Adipocyte (in vitro differentiated cells): ENCODE measurements around the gene SFSWAP.
A peak's percentile ranks its signal among the peaks of the same experiment; 100 is the strongest.

Experiments
- DNase-seq: peaks from one replicate; pipeline ENCODE4 v3.0.0-alpha.2; 2015; ENCODE audit warnings: low read depth
- H3K27me3 ChIP-seq: replicated peaks from 2 replicates; pipeline ENCODE4 v1.7.0; 2013; ENCODE audit warnings: mild to moderate bottlenecking, low read length, moderate library complexity; ENCODE audit not compliant: control insufficient read depth, insufficient read depth
- H3K36me3 ChIP-seq: 2 replicates; pipeline ENCODE4 v1.7.0; 2013; ENCODE audit warnings: low read length, mild to moderate bottlenecking, moderate library complexity; ENCODE audit not compliant: control insufficient read depth, insufficient read depth, severe bottlenecking
- H3K4me1 ChIP-seq: 2 replicates; pipeline ENCODE4 v1.7.0; 2013; ENCODE audit warnings: mild to moderate bottlenecking, low read length, moderate library complexity; ENCODE audit not compliant: control insufficient read depth, insufficient read depth
- H3K4me3 ChIP-seq: 2 replicates; pipeline ENCODE4 v1.7.0; 2013; ENCODE audit warnings: mild to moderate bottlenecking, low read length, moderate library complexity
- H3K9ac ChIP-seq: 2 replicates; pipeline ENCODE4 v1.7.0; 2013; ENCODE audit warnings: mild to moderate bottlenecking, low read length, moderate library complexity
- H3K9me3 ChIP-seq: 2 replicates; pipeline ENCODE4 v1.7.0; 2013; ENCODE audit warnings: mild to moderate bottlenecking, low read length, moderate library complexity; ENCODE audit not compliant: control insufficient read depth

SFSWAP gene

DNA sequence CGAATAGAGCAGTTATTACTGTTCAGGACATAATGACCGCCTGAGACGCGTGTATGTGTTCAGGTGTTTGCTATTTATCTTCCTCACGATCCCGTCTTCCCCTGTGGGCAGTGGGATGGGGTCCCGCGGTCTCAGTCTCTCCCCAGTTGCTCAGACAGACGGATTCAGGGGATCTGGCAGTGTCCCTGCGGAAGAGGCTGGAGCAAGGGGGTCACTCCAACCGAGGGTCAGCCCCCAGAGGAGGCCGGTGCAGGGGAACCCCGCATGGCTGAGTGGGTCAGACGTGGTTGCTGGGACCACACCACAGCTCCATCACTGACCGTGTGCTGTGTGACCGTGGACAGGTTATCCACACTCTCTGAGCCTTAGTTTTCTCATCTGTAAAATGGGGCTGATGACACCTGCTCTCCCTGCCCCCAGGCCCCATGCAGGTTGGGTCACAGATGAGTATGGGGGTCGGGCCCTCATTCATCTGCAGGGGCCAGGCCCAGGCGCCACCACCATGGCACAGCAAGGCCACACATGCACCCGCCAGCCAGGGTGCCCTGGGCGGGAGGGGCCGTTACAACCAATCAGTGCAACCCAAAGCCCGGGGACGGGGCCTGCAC is 122.5 kb downstream of the SFSWAP start:
- H3K4me3 ChIP-seq = no peak overlapping the region
- DNase-seq = no peak

DNA sequence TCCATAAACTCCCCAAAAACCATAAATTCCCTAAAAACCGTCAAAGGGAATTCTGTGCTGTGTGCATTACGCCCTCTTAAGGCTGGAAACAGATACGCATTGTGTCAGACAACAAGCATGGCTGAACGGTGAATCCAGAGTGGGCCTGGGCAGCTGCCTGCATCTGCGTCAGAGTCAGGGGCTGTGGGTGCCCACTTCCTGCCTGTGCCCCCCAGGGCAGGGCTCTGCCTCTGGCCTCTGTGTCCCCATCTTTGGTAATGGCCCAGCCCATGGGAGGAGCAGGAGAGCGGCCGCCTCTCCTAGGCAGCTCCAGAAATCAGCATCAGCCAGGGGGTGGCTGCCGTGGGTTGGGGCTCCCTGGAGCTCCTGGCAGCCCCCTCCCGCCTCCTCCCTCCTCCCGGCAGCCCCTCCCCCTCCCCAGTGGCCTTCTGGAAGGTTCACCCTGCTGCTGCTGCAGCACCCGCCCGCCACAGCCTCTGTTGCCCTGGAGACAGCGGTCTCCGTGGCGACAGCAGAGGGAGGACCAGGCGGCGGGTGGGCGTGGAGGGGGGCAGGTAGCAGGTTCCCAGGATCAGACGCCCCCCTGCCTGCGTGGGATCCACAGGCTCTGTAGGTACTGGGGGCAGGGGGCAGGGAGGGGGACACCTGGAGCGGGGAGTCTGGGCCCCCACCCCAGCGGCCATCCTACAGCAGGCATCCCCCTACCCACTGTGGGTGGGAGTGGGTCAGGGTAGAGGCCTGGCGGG is 123.2 kb downstream of the SFSWAP start:
- Histone ChIP-seq H3K4me1 (peaks cover 22% of the 10 kb centered on the region), H3K9ac (no peak overlapping the region), H3K9me3 (no peaks in the 10 kb centered on the region), H3K27me3 (no peaks in the 10 kb centered on the region), H3K36me3 (no peaks in the 10 kb centered on the region), H3K4me3 (no peak overlapping the region)
- peak; percentile 27 for DNase-seq

More for the DNA sequence above, 122.5 kb downstream of the SFSWAP start:
- Histone ChIP-seq H3K9me3 (no peaks in the 10 kb centered on the region), H3K27me3 (no peaks in the 10 kb centered on the region), H3K4me1 (peaks cover 24% of the 10 kb centered on the region), H3K9ac (no peak overlapping the region), H3K36me3 (no peaks in the 10 kb centered on the region)

DNA sequence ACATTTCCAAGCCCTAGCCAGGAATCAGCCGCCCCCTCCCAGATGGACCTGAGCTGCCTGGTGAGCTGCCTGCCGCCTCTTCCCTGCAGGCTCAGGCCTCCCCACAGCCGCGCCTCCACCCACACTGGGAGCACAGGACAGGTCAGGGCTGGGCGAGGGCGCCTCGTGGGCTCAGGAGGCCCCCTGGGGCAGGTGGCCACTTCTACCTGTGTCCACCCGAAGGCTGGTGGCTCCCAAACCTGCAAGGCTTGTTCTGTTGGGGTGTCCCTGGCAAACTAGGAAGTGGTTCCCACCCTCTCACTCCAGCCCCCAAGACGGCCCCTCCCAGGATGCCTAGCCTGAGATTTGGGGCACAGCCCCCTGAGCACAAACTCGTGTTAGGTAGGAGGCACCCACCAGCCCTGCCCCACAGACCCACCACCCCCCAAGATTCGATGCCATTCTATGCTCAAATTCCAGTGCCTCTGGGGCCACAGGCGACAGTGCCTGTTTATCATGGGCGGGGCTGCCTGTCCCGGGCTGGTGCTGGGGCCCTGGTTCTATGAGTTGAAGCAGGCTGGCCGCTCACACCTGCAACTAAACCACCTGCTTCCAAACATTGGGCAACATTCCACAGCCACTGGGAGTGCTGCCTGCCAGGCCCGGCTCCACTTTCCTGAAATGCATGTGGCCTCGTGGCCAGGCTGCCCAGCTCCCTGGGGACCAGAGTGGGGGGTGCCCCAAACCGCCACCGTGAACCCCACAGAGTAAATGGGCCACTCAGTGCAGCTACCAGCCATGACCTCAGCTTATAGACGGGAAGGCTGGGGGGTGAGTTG is 124.1 kb downstream of the SFSWAP start:
- H3K4me3 ChIP-seq = no peak overlapping the region
- H3K4me1 ChIP-seq = peaks cover 12% of the 10 kb centered on the region
- no peaks in the 10 kb centered on the region for H3K36me3 ChIP-seq
- no peak overlapping the region for H3K9ac ChIP-seq
- no peaks in the 10 kb centered on the region for H3K27me3 ChIP-seq
- H3K9me3 ChIP-seq = no peaks in the 10 kb centered on the region
- no peak for DNase-seq

DNA sequence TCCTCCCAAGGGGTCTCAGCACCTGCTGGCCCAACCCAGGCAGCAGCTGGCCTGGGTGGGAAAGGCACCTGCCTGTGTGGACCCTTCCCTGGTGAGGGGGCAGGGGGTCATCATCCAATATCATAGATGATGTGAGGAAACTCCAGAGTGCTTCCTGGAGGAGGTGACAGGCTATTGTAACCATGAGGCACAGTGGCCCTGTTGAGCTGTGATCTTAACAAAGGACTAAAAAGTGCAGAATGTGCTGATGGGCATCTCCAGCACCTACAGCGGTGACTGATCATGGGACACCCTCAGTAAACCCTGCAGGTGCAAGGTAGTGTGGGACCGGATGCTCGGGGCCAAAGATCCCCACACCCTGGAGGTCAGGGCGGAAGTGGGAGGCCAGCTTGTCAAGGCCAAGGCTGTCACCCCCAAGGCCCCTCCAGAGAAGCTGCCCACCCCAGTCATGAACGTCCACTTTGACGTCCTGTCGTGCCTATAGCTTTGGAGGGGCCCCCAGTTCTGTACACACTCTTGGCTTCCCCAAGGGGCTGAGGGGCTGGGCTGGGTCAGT is 124.8 kb downstream of the SFSWAP start:
- DNase-seq = no peak
- no peaks in the 10 kb centered on the region for H3K36me3 ChIP-seq
- H3K9me3 ChIP-seq = no peaks in the 10 kb centered on the region

DNA sequence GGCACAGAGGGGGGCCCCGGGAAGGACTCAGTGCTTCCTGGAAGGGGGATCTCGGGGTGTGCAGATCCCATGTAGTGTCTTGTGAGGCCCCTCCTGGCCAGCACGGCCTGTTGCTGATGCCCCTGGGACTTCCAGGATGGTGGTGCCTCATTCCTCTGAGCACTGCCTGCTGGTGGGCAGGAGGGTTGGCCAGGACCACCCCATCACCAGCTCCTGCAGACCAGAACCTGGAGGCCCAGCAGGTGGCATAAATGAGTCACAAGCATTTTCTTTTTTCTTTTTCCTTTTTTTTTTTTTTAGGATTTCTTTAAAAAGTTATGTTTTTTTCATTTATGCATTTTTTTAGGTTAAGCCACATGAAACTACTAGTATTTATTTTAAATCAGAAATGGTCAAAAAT is 125.3 kb downstream of the SFSWAP start:
- Histone ChIP-seq H3K27me3 (no peaks in the 10 kb centered on the region), H3K4me3 (no peak overlapping the region), H3K36me3 (no peaks in the 10 kb centered on the region), H3K9ac (no peak overlapping the region), H3K4me1 (peaks cover 9% of the 10 kb centered on the region), H3K9me3 (no peaks in the 10 kb centered on the region)
- peak; percentile 51 for DNase-seq

More for the DNA sequence above, 124.8 kb downstream of the SFSWAP start:
- Histone ChIP-seq H3K27me3 (no peaks in the 10 kb centered on the region), H3K9ac (no peak overlapping the region), H3K4me3 (no peak overlapping the region), H3K4me1 (peaks cover 12% of the 10 kb centered on the region)

DNA sequence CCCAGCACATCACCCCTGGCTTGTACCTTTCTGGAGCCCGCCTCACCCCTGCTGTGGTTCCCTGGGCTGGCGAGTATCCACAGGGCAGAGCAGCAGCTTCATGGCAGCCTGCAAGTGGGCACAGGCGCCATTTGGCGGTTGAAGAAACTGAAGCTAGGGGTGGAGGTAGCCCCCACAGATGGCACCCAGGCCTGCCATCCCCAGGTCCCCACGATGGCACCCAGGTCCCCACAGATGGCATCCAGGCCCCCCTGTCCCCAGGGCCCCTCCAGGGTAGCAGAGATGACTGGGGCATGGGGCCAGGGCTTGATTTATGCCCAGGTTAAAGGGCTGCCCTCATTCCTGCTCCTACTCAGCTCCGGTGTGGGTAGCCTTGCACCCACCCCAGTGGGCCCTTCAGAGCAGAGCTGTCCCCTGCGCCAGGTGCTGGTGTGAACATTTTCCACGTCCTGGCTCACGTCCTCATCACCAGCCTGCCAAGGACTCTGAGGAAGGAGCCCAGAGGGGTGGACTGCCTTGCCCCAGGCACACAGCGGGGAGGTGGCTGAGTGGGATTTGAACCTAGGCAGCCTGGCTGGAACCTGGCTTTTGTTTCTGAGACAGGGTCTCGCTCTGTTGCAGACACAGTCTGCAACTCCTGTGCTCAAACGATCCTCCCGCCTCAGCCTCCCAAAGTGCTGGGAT is 126.0 kb downstream of the SFSWAP start:
- no peak overlapping the region for H3K9ac ChIP-seq
- no peaks in the 10 kb centered on the region for H3K27me3 ChIP-seq
- no peak for DNase-seq
- H3K4me1 ChIP-seq = peaks cover 6% of the 10 kb centered on the region
- H3K9me3 ChIP-seq = no peaks in the 10 kb centered on the region
- no peaks in the 10 kb centered on the region for H3K36me3 ChIP-seq
- H3K4me3 ChIP-seq = no peak overlapping the region

DNA sequence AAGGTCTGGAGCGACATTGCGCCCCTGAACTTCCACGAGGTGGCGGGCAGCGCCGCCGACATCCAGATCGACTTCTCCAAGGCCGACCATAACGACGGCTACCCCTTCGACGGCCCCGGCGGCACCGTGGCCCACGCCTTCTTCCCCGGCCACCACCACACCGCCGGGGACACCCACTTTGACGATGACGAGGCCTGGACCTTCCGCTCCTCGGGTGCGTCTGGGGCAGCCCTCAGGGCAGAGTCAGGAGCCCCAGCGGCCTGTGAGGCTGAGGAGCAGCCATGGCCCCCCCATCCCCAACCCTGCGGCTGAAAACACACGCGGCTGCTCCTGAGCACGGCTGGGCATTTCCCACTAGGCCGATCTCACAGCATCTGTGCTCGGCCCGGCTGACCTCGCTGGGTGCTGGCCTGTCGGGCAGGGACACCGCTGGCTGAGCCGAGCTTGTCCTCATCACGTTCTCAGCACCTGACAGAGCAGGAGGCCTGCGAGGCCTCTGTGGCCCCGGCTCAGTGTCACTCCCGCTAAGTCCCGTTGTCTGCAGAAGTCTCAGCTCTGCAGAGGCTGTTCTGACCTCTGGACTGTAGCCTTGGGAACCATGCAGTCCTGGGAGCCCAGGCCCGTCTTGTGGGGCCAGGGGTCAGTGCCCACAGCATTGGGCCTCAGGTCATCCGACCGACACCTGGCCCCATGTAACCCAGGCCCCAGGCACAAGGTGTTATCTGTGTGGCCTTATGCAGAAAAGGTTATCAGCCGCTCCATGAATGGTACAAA is 129.9 kb downstream of the SFSWAP start:
- Histone ChIP-seq H3K9me3 (no peaks in the 10 kb centered on the region), H3K4me1 (no peaks in the 10 kb centered on the region), H3K4me3 (no peak overlapping the region), H3K9ac (no peak overlapping the region), H3K27me3 (no peaks in the 10 kb centered on the region), H3K36me3 (peaks cover 12% of the 10 kb centered on the region)
- DNase-seq = no peak

DNA sequence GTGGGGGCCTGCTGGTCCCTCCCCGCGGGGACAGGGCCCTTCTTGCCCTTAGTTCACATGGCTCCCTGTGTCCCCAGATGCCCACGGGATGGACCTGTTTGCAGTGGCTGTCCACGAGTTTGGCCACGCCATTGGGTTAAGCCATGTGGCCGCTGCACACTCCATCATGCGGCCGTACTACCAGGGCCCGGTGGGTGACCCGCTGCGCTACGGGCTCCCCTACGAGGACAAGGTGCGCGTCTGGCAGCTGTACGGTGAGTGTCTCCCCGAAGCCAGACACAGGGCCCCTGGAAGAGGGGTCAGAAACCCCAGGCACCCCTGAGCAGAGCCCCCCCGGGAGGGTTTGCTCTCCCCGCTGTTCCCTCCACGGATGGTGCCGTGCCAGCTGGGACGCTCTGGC is 130.7 kb downstream of the SFSWAP start:
- no peaks in the 10 kb centered on the region for H3K27me3 ChIP-seq
- H3K4me3 ChIP-seq = no peak overlapping the region
- peaks cover 13% of the 10 kb centered on the region for H3K36me3 ChIP-seq
- H3K4me1 ChIP-seq = no peaks in the 10 kb centered on the region
- no peak for DNase-seq
- no peak overlapping the region for H3K9ac ChIP-seq
- H3K9me3 ChIP-seq = no peaks in the 10 kb centered on the region

DNA sequence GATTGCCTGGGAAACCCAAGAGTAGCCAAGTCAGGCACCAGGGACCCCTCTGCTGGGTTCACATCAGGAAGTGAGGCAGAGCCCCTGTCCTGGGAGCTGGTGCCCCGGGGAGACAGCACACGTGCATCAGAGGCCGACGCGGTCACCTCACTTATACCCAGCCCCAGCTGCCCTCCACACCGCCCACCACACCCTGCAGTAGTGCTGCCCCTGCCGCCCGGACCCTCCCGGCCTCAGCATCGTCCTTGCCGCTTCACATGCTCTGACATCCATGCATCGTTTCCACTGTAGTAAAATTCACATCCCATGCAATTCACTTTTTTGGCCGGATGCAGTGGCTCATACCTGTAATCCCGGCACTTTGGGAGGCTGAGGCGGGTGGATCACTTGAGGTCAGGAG is 131.3 kb downstream of the SFSWAP start:
- Histone ChIP-seq H3K4me3 (no peak overlapping the region), H3K36me3 (peaks cover 16% of the 10 kb centered on the region), H3K9me3 (no peaks in the 10 kb centered on the region), H3K4me1 (no peaks in the 10 kb centered on the region), H3K27me3 (no peaks in the 10 kb centered on the region), H3K9ac (no peak overlapping the region)
- DNase-seq = no peak

DNA sequence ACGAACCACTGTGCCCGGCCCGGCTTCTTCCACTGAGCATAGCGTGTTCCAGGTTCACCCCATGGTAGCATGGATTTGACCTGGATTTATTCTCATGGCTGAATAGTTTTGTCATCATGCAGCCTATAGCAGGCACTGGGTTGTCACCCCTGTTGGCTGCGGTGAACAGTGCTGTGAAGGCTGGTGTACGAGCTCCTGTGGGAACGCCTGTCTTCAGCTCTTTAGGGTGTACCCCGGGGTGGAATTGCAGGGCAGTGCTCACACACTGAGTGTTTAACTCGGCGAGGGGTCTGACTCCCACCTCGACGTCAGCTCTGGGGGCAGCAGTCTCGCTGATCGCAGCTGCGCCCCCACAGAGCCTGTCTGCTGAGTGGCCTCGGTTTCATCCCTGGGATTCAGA is 132.6 kb downstream of the SFSWAP start:
- Histone ChIP-seq H3K4me3 (no peak overlapping the region), H3K9me3 (no peaks in the 10 kb centered on the region), H3K36me3 (peaks cover 16% of the 10 kb centered on the region), H3K9ac (no peak overlapping the region), H3K27me3 (no peaks in the 10 kb centered on the region), H3K4me1 (no peaks in the 10 kb centered on the region)
- no peak for DNase-seq
